ENCODE data around the gene FKBP14. TPM values are rescaled to one million over a fixed set of nuclear protein-coding genes. Genes with fewer than 3 reads are reported as not detected.
A peak's percentile ranks its signal among the peaks of the same experiment; 100 is the strongest.

FKBP14 gene
- total and polyA plus RNA-seq, 3 donors from 2014 or later: 7.3 to 8.8 (median 7.8) TPM

- no peak for DNase-seq
- 18 to 19% methylated on average over 6 of the region's 6 CpGs for WGBS, 2 donors
- Histone ChIP-seq H3K27me3 (no peaks in the 10 kb centered on the region), H3K27ac (no peak overlapping the region), H3K9me3 (no peaks in the 10 kb centered on the region), H3K4me1 (peaks cover 22% of the 10 kb centered on the region), H3K4me3 (no peak overlapping the region), H3K36me3 (ENCODE audit: low read depth, missing control alignments) (no peaks in the 10 kb centered on the region)
- intact Hi-C loops (cut with DNase I; ENCODE audit: low total_unique reads): no loop called here
- TF ChIP-seq CTCF (IDR thresholded peaks at IDR 0.05) (no peak), POLR2A (IDR thresholded peaks at IDR 0.05) (no peak)
Observed at GRCh38 chr7:30029696-30030095, 3.2 kb upstream of the FKBP14 start.

GRCh38 chr7:30028749-30029635 is 2.5 kb upstream of the FKBP14 start:
- no peak for TF ChIP-seq POLR2A (IDR thresholded peaks at IDR 0.05)
- peak in 1 of 3 experiments; percentile 13 for TF ChIP-seq CTCF (IDR thresholded peaks at IDR 0.05)
- Histone ChIP-seq H3K4me3 (peak overlapping the region; percentile 92 to 97), H3K36me3 (ENCODE audit: low read depth, missing control alignments) (no peaks in the 10 kb centered on the region), H3K4me1 (peaks cover 22% of the 10 kb centered on the region), H3K27ac (peak overlapping the region; percentile 86 to 92), H3K27me3 (no peaks in the 10 kb centered on the region), H3K9me3 (no peaks in the 10 kb centered on the region)
- 1 to 2% methylated on average over 17 to 42 of the region's 42 CpGs for WGBS, 2 donors
- intact Hi-C loops (cut with DNase I; ENCODE audit: low total_unique reads): no loop called here
- DNase-seq: peak; percentile 53

- intact Hi-C loops (cut with DNase I; ENCODE audit: low total_unique reads): no loop called here
- Histone ChIP-seq H3K9me3 (no peaks in the 10 kb centered on the region), H3K27ac (peak within 1 kb of the TSS; percentile 86 to 92), H3K4me3 (peak within 1 kb of the TSS; percentile 92 to 97), H3K27me3 (no peaks in the 10 kb centered on the region), H3K4me1 (peaks cover 22% of the 10 kb centered on the region), H3K36me3 (ENCODE audit: low read depth, missing control alignments) (no peaks in the 10 kb centered on the region)
- DNase-seq: peak; percentile 87
- WGBS, 2 donors: 1% methylated on average over 16 of the region's 70 CpGs; no CpG with 5 or more reads in 1 of the 2 donors
- TF ChIP-seq POLR2A (IDR thresholded peaks at IDR 0.05): no peak
- TF ChIP-seq CTCF (IDR thresholded peaks at IDR 0.05): peak in 2 of 3 experiments; percentile 17 to 21
Observed at GRCh38 chr7:30028216-30028748, 1.8 kb upstream of the FKBP14 start, which contains the start of gene PLEKHA8. Gene PLEKHA8, plus strand, starts transcription at chr7:30028412. Its CDS starts 351 bp downstream, at chr7:30028763.

GRCh38 chr7:30027740-30028215 is 1.3 kb upstream of the FKBP14 start:
- Histone ChIP-seq H3K27ac (peak overlapping the region; percentile 86 to 92), H3K27me3 (no peaks in the 10 kb centered on the region), H3K4me3 (peak overlapping the region; percentile 92 to 97), H3K36me3 (ENCODE audit: low read depth, missing control alignments) (no peaks in the 10 kb centered on the region), H3K9me3 (no peaks in the 10 kb centered on the region), H3K4me1 (peaks cover 22% of the 10 kb centered on the region)
- intact Hi-C loops (cut with DNase I; ENCODE audit: low total_unique reads): no loop called here
- no peak for TF ChIP-seq POLR2A (IDR thresholded peaks at IDR 0.05)
- TF ChIP-seq CTCF (IDR thresholded peaks at IDR 0.05): no peak
- no peak for DNase-seq
- WGBS, 2 donors: 1 to 5% methylated on average over 9 of the region's 9 CpGs
